Measurements from ENCODE around the gene ADGRF3.
A peak's percentile ranks its signal among the peaks of the same experiment; 100 is the strongest.
"Not testable (repeated sequence)": the region's sequence is repeated elsewhere in the genome, so short reads cannot be mapped to it uniquely, and the experiment has no call there.

Gene ADGRF3

DNA sequence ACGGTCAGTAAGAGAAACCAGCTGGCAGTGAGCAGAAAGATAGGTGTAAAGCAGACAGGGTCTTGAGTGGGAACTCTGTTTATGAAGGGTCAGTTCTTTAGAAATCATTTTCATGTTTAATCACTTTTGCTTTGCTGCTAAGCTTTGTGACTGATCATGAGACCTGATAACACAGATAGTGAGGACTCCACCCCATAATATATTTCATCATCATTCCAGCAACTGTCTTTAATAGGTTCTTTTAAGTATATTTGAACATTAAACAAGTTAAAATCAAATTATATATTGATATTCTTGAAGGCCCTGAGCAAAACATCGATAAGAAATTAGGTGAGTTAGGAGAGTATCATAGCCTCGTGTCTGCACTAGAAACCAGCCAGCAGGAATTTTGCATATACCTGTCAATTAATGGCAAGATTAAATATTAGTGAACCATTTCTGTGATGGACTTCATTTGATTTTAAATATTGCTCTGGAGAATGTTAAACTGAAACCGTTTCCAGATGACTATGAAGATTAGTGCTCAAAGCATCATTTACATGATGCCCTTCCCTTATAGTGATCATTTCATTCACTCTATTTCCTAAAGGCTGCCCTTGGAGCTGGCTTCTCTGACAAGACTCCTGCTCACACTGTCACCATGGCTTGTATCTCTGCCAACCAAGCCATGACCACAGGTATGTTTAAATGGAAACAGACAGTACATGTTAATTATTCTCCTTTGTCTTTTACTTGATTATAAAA, 69.9 kb downstream of the ADGRF3 start:
- no peak for ATAC-seq
- no peak for DNase-seq

DNA sequence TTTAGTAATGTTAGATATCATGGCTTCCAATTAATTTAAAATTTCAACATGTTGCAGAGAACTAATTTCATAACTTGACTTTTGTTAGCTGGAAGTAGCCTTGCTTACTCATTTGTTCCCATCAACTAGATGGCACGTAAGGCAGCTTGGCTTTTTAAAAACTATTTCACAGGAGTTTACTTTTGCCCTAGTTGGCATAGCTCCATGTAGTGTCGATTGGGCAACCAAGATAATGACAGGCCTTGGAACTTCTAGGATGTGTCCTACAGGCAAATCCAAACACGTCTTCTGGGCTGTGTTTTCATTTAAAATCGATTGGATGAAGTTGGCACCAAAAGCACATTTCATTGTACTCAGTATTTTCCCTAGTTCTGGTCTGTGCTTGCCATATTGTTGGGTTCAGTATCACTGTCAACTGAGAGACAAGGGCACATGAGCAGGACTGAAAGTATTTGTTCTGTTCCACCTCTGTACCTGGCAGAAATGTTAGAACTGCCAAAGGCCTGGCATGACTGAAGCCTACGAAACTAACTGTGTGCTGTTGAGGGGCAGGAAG, 72.5 kb downstream of the ADGRF3 start:
- DNase-seq (no peak), ATAC-seq (no peak)

GRCh38 chr2:26273501-26273900, 73.1 kb downstream of the ADGRF3 start:
- ATAC-seq = no peak
- DNase-seq = no peak

GRCh38 chr2:26270373-26270772, 76.2 kb downstream of the ADGRF3 start:
- ATAC-seq = peak; percentile 32
- no peak for DNase-seq

DNA sequence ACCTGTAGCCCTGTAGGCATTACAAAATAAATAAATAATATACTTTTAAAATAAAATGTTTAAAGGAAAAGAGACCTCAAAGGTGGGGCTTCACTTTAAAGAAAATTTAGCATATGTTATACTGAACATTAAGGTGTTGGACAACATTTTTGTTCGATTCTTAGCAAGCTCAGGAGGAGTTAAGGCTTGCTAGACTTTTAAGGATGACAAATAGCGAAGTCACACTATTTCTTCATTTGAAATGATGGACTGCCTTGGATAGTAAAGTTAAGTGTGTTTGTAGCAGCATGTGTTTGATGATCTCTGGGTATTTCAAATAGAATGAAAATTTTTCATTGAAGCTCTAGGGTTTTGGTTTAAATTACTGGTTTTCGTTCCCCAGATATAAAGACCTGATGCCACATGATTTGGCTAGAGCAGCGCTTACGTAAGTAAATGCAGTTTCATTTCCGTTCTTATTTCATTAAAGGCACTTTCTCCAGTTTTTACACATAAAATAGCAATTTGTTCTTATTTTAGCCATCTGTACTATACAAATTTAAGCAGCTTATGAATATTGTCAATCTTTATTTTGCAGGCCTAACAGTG, 76.9 kb downstream of the ADGRF3 start:
- DNase-seq (no peak), ATAC-seq (no peak)

- not testable (repeated sequence) for ATAC-seq, DNase-seq
Observed at GRCh38 chr2:26268670-26269385, 77.8 kb downstream of the ADGRF3 start.

DNA sequence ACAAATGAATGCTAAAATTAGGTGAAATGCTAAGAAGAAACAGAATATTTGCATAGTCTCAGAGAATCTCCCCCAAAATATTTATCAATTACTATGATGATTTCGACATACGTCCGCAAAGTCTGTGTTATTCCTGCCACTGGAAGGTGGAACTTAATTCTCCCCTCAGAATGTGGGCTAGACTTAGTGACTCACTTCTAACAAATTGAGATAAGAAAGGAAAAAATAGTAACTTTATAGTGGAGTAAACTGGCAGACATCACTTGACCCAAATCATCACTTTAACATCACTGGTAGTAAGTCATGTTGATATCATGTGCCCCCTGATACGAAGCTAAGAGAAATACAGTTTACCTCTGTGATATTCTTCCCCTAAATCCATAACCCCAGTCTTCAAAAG, 78.4 kb downstream of the ADGRF3 start:
- no peak for DNase-seq
- ATAC-seq = no peak

DNA sequence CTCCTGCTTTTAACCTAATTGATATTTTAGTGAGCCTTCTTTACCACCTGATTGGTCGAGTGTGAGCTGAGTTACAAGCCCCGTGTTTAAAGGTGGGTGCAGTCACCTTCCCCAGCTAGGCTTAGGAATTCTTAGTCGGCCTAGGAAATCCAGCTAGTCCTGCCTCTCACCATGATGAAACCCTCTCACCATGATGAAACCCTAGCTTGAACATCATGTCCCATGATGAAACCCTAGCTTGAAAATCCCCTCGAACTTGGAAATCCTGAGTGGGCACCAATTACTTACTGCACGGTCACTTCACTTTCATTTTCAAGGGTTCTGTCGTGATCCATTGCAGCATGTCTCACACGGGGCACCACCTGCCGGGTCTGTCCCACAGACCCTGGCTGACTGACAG, 87.8 kb downstream of the ADGRF3 start:
- not testable (repeated sequence) for DNase-seq, ATAC-seq
